GM19328 (cell line): Measurements from ENCODE around the gene ACSM6.

Experiments
- ATAC-seq: cut with Tn5 transposase; IDR thresholded peaks from one replicate; pipeline ENCODE4 v1.9.1; 2021; ENCODE audit warnings: mild to moderate bottlenecking, moderate library complexity; ENCODE audit not compliant: unreplicated experiment

Gene ACSM6

DNA sequence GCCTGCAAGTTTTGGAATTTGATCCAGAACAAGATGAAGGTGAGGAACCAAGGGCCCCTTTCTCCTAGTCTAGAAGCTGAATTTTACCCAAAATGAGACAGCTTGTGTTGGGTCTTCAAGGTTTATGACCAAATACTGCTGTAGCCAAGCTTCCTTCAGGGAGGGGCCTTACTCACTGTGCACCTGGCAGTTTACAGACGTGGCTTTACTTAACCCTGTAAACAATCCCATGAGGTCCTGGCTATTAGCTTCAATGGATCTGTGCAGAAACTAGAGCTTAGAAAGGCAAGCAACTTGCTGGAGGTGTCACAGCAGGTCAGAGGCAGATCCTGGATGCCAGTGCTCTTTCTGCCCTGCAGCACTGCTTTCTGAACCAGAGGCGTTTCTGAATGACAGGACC is 50.1 kb downstream of the ACSM6 start:
- ATAC-seq = no peak

DNA sequence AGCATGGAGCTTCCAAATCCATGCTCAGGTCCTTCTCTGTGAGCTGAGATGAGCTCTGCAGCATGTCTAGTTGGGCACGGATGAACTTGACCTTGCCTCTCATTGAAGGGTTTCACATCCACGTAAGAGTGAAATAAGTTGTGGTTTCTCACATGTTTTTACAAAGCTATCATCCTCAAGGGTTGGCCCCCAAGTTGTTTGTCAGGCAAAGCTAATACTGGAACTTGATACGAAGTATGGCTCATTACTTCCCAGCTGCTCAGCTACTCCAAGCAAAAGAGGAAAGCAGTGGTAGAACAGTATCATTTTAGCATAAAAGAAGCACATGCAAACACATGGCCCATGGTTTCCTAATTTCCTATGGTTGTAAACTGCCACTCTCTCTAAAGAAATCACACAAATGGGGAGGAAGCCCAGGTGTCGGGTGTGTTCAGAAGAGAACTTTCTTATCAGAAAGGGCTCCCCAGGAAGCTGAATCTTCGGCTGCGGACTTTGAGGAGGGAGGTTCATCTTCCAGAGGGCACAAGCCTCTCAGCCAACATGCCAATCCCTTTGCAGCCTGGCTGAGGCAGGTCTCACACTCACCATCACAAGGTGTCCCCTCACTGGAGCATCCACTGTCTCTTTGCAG is 51.5 kb downstream of the ACSM6 start:
- peak; percentile 87 for ATAC-seq

DNA sequence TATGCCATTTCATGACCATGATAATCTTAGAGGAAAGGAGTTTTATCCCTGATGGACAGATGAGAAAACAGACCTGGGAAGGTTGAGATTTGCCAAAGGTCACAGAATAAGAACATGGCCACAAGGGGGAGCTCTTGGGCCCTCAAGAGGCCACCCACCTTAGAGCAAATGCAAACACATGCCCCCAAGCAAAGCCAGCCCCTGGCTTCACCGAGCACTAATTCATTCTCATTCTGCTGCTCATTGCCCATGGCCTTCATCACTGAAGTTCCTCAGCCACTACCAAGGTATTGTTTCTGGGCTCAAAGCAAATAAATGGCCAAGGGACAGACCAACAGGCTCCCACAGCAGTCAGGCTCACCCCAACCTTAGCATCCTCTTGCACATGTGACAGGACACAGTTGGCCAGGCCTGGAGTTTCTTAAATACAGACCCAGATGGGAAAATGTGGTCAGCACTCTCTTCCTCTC is 52.6 kb downstream of the ACSM6 start:
- no peak for ATAC-seq

GRCh38 chr10:95247200-95247880 is 53.3 kb downstream of the ACSM6 start:
- no peak for ATAC-seq

DNA sequence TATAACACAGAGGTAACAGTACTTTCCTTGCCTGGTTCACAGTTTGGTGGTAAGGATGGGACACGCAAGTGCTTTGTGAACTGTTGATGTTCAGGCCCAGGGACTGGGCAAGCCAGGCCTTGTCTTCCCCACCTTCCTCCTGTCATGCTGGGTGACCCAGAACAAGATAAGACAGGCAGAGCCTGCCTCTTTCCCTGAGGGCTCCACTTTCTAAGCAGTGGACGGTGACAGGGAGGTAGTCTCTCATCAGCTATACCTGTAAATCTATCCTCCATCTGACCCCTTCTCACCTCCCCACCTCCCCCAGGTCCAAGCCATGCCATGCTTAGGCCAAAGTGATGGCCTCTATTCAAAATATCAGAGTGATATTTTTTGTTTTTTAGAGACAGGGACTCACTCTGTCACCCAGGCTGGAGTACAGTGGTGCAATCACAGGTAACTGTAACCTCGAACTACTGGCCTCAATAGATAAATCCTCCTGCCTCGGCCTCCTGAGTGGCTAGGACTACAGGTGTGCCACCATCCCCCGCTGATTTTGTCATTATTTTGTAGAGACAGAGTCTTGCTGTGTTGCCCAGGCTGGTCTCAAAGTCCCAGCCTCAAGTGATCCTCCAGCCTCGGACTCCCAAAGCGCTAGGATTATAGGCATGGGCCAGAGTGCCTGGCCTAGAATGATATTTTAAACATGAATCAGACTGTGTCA is 54.0 kb downstream of the ACSM6 start:
- ATAC-seq = no peak

- ATAC-seq = no peak
Measured at GRCh38 chr10:95248989-95249388, 55.0 kb downstream of the ACSM6 start.

GRCh38 chr10:95249467-95249866 is 55.4 kb downstream of the ACSM6 start:
- ATAC-seq = no peak

GRCh38 chr10:95250856-95251255 is 56.8 kb downstream of the ACSM6 start:
- ATAC-seq = no peak

GRCh38 chr10:95253007-95253406 is 59.0 kb downstream of the ACSM6 start:
- ATAC-seq = no peak

- ATAC-seq = no peak
Measured at GRCh38 chr10:95253686-95254085, 59.6 kb downstream of the ACSM6 start.

- ATAC-seq = no peak
Measured at GRCh38 chr10:95254629-95255028, 60.6 kb downstream of the ACSM6 start.

DNA sequence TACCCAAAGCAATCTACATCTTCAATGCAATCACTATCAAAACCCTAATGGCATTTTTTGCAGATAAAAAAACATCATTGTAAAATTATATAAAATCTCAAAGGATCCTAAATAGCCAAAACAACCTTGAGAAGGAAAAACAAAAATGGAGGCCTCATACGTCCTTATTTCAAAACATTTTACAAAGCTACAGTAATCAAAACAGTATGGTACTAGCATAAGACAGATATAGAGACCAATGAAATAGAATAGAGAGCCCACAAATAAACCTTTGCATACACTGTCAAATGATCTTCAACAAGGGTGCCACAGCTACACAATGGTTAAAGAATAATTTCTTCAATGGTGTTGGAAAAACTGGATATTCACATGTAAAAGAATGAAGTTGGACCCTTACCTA is 62.2 kb downstream of the ACSM6 start:
- ATAC-seq = no peak

DNA sequence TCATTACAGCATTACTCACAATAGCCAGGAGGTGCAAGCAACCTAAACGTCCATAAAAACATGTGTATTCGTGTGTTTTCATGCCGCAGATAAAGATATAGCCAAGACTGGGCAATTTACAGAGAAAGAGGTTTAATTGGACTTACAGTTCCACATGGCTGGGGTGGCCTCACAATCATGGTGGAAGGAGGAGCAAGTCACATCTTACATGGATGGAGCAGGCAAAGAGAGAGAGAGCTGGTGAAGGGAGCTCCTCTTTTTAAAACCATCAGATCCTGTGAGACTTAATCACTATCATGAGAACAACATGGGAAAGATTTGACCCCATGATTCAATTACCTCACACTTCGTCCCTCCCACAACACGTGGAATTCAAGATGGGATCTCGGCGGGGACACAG is 63.8 kb downstream of the ACSM6 start:
- ATAC-seq = no peak

DNA sequence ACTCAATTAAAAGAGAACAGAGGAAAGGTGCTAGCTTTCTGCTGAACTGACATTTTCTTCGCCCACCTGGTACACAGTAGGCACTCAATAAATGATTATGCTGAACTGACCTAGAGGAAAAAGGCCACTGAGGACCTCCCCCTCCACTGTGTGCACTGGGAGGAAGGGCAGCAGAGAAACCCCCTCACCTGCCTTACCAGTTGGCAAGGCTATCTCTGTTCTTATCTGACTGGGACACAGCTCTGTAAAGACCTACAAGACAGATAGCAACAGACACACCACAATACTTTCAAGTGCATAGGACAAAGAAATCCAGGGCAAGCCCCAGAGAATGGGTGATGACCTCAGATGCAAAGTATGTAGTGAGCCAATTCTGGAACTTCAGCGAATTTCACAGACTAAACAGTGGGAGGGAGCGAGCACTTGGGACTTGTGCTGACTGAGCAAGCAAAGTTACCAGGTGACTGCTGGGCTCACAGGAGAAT is 66.4 kb downstream of the ACSM6 start:
- no peak for ATAC-seq

DNA sequence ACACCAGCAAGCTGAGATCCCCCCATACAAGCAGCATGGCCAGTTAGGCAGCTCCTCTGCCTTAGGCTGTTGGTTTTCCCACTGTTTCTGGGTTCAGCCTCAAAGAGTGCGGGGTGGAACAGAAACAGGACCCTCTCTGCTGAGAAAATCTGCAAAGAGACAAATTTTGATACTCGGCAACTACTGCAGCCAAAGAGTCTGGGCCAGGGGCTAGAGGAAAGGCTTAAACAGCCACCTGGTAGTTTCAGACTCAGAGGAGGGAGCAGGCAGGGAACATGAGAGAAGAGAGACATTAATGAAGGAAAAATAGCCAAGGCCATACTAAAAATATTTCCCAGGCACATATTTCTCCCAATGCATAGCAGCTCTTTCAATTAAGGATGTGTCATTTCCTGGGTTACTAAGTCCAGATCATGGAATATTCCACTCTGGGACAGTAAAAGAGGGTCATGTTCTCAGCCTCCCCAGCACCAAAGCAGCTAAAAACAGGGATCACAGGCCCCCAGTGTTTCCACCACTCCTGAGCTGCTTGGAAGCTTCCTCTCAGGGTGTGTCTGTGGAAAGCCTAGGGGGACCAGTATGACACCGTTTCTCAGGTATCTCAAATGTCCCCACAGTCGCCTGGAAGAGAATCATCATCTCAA is 67.0 kb downstream of the ACSM6 start:
- no peak for ATAC-seq

- no peak for ATAC-seq
Measured at GRCh38 chr10:95261926-95262325, 67.9 kb downstream of the ACSM6 start.

DNA sequence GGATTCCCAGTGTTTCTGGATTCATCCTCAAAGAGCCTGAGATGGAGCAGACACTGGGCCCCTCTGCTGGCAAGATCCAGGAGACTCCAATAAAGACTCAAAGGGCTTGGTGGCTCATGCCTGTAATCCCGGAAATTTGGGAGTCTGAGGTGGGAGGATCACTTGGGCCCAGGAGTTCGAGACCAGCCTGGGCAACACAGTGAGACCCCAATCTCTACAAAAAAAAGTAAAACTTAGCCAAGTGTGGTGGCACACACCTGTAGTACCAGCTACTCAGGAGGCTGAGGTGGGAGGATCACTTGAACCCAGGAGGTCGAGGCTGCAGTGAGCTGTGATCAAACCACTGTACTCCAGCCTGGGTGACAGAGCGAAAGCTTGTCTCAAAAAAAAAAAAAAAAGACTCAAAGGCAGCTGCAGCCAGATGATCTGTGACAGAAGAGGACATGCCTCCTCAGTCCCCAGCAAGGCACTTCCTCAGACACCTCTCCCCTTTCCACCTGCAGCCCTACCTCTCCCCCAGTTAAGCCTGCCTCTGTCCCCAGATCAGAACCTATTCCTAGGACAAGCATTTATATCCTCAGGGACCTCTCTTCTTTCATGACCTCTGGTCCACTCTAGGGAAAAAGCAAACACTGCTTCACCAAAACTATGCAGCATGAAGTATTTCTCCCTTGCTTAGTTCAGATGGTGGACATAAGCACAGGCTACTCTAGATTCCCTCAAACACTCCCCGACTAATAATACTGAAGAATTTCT is 68.9 kb downstream of the ACSM6 start:
- ATAC-seq = no peak

GRCh38 chr10:95263864-95264226 is 69.8 kb downstream of the ACSM6 start:
- no peak for ATAC-seq

- no peak for ATAC-seq
Measured at GRCh38 chr10:95264227-95265051, 70.4 kb downstream of the ACSM6 start.

GRCh38 chr10:95265572-95265971 is 71.5 kb downstream of the ACSM6 start:
- no peak for ATAC-seq
